Stimulated activated naive CD8-positive, alpha-beta T cell treated with anti-CD3 and anti-CD28 coated beads, Interleukin-15, Interleukin-2, amounts not matched to agents 100 U/mL and 50 U/mL, for 24 hours (primary cell): Measurements from ENCODE around the gene OXA1L.
"Not testable (repeated sequence)": the region's sequence is repeated elsewhere in the genome, so short reads cannot be mapped to it uniquely, and the experiment has no call there.

ENCODE experiments used
- ATAC-seq: fragments of 150-1000 bp; cut with Tn5 transposase; one replicate; pipeline ENCODE4 v1.10.0; 2021
- DNase-seq: peaks from one replicate; pipeline ENCODE4 v3.0.0; 2021

OXA1L gene

DNA sequence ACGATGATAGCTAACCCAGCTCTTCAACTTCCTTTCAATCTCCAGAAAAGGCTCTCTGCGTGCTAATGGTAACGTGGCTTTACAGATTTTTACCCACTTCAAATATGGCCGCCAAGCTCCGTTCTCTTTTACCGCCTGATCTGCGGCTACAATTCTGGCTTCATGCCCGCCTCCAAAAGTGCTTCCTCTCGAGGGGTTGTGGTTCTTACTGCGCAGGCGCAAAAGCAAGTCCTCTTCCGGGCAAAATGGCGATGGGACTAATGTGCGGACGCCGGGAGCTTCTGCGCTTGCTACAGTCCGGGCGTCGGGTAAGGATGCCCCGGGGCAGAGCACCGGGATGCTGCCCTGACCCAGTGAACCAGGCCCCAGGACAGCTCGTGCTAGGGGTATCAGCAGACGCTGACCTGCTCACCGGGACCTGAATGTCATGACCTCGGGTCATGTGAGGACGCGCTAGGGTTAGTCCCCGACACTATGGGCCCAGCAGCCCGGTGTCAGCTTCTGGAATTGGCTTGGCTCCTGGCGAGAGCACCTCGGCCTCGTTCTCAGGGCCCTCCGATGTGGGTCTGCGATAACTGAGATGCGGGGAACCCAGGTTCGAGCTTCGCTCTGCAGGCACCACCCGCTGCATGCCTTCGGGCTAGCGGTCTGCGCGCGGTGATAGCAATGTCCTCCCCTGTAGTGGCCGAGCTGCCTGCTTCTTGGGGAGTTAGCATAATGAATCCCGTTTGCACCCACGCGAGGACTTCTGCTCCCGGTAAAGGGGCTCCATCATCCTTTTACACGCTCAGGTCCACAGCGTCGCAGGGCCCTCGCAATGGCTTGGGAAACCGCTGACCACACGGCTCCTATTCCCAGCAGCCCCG lies at the start of gene OXA1L:
Gene OXA1L (plus strand): TSS at position 232 of the 866 bp plus-strand sequence. CDS start 14 bp downstream, at position 246.
- DNase-seq (peak; percentile 93), ATAC-seq (peak; percentile 89)

DNA sequence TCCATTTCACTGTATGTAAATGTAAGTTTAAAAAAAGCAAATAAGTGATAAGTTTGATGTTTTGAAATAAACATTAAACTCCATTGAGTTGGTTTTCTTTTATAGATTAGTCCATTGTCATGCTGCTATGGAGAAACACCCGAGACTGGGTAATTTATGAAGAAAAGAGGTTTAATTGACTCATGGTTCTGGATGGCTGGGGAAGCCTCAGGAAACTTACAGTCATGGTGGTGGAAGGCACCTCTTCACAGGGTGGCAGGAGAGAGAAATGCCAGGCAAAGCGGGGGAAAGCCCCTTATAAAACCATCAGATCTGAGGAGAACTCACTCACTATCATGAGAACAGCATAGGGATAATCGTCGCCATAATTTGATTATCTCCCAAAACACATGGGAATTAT lies 48.4 kb upstream of the OXA1L start:
- DNase-seq (no peak), ATAC-seq (no peak)

DNA sequence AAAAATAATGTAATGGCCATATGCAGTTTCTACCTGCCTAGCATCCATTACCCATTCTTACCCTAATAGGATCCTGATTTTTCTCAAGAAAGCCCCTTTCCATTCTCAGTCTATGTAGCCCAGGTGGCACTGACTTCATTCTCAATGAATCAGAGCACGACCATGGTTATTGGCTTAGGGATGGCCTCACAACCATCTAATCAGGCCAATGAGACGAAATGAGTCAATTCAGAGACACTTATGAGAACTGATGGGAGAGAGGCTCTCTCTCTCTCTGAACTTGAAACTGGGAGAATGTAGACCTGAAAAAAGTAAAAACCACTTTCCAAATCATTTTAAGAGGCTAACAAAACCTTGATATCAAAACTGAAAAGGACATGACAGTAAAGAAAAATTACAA lies 45.3 kb upstream of the OXA1L start:
- DNase-seq (no peak), ATAC-seq (no peak)

DNA sequence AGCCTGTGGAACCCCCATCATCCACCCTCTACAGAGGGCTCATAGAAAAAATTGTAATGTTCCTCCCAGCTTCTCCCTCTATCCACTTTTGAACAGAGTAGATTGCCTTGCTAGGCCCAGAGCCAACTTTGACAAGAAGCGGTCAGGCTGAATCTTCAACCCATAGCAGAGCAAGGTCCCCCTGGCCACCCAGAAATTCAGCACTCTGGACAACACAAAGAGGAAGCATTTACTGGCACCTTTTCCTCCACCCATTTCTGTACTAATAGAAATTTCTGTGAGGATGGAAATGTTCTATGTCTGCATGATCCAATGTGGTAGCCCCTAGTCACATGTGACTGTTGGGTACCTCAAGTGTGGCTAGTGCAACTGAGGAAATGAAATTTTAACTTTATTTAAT lies 42.7 kb upstream of the OXA1L start:
- no peak for ATAC-seq
- DNase-seq, result no peak

DNA sequence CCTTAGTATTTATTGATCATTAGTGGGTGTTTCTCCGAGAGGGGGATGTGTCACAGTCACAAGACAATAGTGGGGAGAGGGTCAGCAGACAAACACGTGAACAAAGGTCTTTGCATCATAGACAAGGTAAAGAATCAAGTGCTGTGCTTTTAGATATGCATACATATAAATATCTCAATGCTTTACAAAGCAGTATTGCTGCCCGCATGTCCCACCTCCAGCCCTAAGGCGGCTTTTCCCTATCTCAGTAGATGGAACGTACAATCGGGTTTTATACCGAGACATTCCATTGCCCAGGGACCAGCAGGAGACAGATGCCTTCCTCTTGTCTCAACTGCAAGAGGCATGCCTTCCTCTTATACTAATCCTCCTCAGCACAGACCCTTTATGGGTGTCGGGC lies 41.6 kb upstream of the OXA1L start:
- ATAC-seq, DNase-seq: not testable (repeated sequence)

DNA sequence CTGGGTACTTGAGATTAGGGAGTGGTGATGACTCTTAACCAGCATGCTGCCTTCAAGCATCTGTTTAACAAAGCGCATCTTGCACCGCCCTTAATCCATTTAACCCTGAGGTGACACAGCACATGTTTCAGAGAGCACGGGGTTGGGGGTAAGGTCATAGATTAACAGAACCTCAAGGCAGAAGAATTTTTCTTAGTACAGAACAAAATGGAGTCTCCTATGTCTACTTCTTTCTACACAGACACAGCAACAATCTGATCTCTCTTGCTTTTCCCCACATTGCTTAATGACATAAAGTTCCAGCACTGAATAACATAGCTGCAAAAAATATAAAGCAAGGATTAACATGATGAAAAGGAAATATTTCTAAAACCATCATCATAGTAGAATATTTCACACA lies 41.1 kb upstream of the OXA1L start:
- ATAC-seq, result not testable (repeated sequence)

DNA sequence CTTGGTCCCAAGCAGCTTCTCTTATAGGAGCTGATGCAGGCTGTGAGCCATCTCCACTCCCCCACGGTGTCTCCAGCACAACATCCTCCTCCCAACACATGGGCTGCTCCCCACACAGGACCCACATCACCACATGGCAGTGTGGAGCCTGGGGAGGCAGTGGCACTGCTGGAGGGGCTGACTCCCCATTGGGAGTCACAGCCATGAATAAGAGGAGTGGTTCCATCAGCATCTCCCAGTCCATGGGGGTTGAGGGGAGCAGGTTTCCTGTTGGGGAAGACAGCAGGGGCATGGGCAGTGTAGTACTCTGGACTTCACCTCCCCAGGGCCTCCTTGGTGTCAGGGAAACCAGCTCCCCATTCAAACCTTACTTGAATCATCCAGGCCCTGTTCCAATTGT lies 40.5 kb upstream of the OXA1L start:
- ATAC-seq, result no peak
- DNase-seq, result no peak

More for the DNA sequence above, 41.1 kb upstream of the OXA1L start:
- not testable (repeated sequence) for DNase-seq

DNA sequence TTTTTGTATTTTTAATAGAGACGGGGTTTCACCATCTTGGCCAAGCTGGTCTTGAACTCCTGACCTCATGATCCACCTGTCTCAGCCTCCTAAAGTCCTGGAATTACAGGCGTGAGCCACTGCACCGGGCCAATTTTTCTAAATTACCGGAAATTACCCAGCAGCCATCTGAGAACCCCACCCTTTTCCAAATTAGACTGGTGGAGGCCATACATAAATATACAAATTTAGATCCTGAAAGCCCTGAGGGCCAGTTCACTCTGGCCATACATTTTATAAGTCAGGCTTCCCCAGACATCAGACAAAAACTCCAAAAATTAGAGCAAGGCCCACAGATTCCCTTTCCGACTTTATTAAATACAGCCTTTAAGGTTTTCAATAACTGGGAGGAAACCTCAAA lies 34.4 kb upstream of the OXA1L start:
- not testable (repeated sequence) for ATAC-seq, DNase-seq

DNA sequence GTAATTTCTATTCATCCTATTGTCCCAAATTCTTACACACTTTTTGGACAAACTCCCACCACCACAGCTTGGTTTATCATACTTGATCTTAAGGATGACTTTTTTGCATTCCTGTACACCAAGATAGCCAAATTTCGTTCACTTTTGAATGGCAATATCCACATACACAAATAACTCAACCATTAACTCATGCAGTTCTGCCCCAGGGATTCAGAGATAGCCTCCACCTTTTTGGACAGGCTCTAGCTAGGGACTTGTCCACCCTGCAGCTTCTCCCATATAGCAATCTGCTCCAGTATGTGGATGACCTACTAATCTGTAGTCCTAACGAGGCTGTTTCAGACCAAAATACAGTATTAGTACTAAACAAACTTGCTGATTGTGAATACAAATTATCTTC lies 32.7 kb upstream of the OXA1L start:
- no peak for DNase-seq
- ATAC-seq, result no peak

DNA sequence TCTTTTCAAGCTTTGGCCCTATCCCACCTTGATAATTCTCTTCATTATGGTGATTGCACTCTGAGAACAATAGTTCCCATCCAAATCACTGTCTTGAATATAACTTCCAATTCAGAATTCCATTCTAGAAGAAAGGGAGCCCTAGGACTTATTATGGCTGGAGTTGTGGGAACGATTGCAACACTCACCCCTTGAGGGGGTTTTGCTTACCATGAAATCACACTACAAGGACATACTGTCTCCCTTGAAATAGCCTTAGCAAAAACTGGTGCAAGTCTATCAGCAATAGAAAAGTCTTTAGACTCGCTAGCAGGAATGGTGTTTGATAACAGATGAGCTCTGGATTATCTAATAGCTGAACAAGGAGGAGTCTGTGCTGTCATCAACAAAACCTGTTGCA lies 31.4 kb upstream of the OXA1L start:
- no peak for ATAC-seq

DNA sequence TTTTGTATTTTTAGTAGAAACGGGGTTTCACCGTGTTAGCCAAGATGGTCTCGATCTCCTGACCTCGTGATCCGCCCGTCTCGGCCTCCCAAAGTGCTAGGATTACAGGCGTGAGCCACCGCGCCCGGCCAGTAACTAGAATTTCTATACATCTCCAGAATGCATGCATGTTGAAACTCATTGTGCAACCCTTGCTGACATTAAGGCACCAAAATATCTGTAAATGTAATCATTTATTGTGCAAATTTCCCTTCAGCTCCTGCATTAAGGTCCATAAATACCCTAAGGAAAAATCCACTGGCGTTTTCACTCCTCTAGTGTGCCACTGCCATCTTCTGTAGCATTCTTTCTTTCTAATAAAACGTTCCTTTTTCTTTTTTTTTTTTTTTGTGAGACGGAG lies 30.1 kb upstream of the OXA1L start:
- not testable (repeated sequence) for ATAC-seq

More for the DNA sequence above, 31.4 kb upstream of the OXA1L start:
- no peak for DNase-seq

DNA sequence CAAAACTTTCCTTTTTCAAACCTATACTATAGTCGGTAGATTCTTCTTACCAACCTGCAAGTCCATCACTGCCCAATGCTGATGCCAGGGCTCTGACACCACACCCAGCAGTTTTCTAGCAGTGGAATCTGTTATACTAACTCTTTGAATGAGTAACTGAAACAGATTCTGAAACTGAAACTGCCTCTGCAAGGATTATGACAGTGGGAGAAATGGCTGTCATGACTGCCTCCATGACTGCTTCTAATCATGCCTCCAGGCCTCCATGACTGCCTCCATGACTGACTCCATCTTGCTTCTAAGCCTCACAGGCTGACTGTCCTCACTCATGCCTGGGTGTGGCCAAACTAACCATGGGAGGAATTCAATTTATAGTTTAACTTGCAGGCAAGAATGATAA lies 29.4 kb upstream of the OXA1L start:
- peak; percentile 36 for DNase-seq
- ATAC-seq, result peak; percentile 97

More for the DNA sequence above, 30.1 kb upstream of the OXA1L start:
- not testable (repeated sequence) for DNase-seq

DNA sequence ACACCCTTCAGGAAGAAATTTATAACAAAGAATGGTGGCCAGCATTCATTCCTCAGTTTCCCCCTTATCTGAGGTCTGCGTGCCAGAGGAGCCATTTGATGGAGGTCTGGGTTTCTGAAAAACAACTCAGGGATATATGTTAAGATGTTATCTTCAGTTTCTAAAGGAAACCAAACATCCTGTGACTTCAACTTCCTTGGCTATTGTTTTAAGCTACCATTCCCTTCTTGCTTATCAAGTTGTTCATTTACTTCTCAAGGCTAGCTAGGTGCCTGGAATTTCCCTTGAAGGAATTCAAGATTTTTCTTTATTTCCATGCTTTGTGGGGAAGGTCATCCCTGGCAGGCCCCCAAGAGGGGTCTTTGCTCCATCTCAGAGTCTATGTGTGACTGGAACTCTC lies 27.1 kb upstream of the OXA1L start:
- no peak for DNase-seq
- ATAC-seq, result no peak

DNA sequence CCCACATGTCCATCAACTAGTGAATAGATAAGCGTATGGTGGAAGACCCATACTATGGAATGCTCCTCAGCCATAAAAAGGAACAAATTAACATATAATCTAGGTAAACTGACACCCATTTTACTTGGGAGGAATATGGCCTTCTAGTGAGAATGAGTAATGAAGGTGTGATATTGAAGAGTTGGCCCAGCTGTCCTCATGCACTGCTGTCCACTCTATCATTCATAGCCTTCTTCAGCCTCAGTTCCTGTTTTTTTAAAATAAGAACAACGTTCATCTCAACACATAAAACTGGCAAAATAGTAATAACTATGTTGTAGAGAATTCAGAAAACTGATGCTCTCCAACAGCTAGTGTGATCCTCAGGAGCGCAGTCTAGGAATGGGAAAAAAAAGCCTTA lies 26.5 kb upstream of the OXA1L start:
- ATAC-seq (no peak), DNase-seq (no peak)

DNA sequence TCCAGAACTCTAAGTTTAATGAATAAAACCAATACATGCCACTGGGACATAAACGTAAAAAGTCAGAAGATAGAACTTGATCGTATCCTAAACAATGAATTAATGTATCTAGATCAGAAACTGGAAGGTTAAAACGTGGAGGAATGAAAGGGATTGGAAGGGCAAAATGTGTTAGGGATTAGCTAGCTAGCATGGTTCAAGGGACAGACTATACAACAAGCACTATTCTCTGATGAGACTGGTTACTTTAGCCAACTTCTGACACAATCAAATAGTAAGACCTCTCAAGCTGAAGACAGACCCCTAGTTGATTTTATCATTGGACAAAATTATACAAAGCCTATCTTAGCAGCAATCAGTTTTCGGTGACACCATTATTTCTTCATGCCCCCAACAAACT lies 18.7 kb upstream of the OXA1L start:
- ATAC-seq (no peak), DNase-seq (no peak)

DNA sequence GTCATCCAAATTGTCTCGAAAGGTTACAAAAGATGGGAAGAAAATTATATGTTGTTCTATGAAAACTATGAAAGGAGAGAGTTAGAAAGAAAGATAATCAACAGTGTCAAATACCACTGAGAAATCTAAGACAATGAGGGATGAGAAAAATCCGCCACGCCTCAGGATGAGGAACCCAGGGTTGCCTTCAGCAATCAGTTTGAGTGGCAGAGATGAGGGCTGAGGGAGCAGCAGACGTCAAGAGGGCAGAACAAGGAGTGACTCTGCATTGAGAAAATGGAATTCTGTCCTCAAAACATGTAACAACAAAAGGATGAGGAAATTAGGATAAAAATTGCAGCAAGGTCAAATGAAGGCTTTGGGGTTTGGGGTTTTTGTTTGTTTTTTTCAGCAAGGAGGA lies 18.3 kb upstream of the OXA1L start:
- no peak for ATAC-seq
- no peak for DNase-seq

DNA sequence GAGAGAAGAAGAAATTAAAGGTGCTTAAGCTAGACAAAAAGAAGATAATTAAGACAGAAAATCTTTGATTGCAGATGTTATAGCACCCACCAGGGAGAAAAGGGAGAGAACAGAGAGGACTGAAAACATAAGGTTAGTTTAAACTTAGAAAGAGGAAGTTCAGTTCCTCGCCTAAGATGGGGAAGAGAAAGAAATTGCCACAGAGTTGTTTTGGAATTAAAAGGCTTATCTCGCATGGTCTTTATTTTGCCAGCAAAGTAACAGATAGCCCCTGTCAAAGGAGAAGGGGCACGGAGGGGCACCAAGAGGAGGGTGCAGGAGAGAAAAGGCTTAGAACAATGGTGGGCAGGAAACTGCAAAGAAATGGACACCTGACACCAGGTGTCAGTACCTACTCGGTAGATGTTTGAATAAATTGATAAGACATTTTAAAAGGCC lies 17.8 kb upstream of the OXA1L start:
- ATAC-seq, result no peak
- no peak for DNase-seq

DNA sequence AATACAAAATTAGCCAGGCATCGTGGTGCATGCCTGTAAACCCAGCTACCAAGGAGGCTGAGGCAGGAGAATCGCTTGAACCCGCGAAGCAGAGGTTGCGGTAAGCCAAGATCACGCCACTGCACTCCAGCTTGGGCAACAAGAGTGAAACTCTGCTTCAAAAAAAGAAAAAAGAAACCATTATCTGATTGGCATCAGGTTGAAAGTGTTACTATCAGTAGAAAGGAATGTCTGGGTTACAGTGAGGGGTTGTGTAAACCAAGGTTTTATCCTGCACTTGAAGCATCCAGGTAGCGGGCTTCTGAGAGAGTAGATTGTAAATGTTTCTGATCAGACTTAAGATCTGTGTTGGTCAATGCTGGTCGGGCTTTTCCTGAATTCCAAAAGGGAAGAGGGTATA lies 14.1 kb upstream of the OXA1L start:
- DNase-seq, result no peak
- no peak for ATAC-seq

DNA sequence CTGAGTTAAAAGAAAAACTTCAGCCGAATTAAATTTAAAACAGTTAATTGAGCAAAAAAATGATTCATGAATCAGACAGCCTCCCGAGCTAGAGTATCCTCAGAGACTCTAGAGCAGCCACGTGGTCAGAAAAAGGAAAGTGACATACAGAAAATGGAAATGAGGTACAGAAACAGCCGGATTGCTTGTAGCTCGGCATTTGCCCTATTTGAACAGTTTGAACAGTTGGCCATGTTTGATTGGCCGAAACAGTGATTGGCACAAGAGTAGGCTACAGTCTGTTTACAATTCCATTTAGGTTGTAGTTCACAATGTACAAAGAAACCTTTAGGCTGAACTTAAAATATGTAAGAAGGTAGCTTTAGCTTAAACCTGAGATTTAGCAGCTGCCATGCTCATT lies 12.9 kb upstream of the OXA1L start:
- no peak for DNase-seq
- ATAC-seq, result no peak

DNA sequence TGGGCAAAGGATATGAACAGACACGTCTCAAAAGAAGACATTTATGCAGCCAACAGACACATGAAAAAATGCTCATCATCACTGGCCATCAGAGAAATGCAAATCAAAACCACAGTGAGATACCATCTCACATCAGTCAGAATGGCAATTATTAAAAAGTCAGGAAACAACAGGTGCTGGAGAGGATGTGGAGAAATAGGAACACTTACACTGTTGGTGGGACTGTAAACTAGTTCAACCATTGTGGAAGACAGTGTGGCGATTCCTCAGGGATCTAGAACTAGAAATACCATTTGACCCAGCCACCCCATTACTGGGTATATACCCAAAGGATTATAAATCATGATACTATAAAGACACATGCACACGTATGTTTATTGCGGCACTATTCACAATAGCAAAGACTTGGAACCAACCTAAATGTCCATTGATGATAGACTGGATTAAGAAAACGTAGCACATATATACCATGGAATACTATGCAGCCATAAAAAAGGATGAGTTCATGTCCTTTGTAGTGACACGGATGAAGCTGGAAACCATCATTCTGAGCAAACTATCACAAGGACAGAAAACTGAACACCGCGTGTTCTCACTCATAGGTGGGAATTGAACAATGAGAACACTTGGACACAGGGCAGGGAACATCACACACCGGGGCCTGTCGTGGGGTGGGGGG lies 8.4 kb upstream of the OXA1L start:
- not testable (repeated sequence) for ATAC-seq

DNA sequence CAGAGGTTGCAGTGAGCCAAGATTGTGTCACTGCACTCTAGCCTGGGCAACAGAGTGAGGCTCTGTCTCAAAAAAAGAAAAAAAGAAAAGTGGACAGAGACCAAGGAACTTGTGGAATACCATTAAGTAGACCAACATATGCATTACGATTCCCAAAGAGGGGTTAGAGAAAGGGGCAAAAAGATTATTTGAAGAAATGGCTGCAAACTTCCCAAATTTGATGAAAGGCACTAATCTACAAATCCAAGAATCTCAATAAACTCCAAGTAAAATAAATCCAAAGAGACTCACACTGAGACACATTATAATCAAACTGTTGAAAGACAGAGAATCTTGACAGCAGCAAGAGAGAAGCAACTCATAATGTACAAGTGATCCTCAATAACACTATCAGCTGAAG lies 4.8 kb upstream of the OXA1L start:
- DNase-seq, result no peak
- ATAC-seq, result no peak

More for the DNA sequence above, 8.4 kb upstream of the OXA1L start:
- not testable (repeated sequence) for DNase-seq

DNA sequence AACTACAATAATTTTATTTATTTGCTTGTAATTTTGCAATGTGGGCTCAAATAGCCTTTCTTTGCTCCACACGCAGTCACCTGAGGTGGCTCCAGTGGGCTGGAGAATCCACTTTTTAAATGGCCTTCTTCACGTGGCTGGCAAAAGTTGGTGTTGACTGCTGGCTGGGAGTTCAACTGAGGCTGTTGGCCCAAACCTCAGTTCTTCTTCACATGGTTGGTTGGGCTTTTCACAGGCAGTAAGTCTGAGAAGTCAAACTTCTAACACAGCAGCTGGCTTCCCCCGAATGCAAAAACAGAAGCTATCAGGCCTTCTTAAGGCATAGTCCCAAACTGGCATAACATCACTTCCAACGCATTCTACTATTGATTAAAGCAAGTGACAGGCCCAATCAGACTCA lies 2.1 kb upstream of the OXA1L start:
- DNase-seq, result no peak
- no peak for ATAC-seq

DNA sequence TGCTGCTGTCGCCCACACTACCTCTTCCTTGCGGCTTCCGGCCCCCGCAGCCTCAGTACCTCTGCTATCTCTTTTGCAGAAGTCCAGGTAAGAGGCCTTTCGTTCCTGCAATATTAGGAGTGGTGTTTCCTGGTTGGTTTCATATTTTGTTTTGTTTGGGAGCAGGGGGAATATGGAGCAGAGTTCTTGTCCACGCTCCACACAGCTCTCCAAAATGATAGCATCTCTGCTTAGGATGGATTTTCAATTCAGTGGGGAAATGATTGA lies 768 bp downstream of the OXA1L start:
- DNase-seq, result no peak
- ATAC-seq, result no peak

DNA sequence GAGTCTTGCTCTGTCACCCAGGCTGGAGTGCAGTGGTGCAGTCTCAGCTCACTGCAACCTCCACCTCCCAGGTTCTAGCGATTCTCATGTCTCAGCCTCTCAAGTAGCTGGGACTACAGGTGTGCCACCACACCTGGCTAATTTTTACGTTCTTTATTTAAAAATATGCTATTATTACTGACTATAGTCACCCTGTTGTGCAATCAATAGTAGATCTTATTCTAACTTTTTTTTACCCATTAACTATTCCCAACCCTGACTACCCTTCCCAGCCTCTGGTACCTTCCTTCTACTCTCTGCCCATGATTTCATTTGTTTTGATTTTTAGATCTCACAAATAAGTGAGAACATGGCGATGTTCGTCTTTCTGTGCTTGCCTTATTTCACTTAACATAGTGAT lies 2.5 kb downstream of the OXA1L start:
- ATAC-seq, result no peak
- no peak for DNase-seq
